ENCODE data around the gene AKAP1. TPM values are rescaled to one million over a fixed set of nuclear protein-coding genes. Genes with fewer than 3 reads are reported as not detected.

The AKAP1 gene
- total RNA-seq, 1 donor from 2014 or later: 19.4 TPM

DNA sequence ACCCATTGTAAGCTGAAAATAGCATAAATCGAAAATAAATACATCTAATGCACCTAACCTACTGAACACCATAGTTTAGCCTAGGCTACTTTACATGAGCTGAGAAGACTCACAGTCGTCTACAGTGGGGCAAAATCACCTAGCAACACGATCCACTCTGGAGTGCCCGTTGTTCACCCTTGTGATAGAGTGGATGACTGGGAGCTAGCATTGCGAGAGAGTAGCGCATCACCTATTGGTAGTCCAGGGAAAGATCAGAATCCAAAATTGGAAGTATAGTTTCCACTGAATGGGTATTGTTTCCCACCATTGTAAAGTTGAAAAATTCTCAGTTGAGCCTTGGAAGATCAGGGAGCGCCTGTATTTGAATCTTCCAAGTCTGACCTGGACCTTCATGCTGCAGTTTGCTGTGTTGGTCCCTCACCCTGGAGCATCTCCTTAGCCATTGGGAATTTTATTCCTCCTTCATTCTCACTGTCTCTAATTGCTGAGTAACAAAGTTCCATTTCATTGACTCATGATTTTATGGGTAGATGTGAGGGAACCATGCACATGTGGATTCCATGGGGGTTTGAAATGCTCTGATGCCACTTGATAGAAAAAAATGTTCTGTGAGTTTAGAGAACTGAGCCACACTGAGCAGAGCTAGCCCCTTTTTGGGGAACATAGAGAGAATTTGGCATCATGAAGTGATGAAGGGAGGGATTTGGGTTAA is 19.6 kb downstream of the AKAP1 start:
- no peak for DNase-seq (ENCODE audit: extremely low read depth, low read depth, low spot score)

DNA sequence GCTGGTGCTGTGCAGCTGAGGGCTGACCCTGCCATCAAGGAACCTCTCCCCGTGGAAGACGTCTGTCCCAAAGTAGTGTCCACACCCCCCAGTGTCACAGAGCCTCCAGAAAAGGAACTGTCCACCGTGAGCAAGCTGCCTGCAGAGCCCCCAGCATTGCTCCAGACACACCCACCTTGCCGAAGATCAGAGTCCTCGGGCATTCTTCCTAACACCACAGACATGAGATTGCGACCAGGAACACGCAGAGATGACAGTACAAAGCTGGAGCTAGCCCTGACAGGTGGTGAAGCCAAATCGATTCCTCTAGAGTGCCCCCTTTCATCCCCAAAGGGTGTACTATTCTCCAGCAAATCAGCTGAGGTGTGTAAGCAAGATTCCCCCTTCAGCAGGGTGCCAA is 20.5 kb downstream of the AKAP1 start:
- DNase-seq (ENCODE audit: extremely low read depth, low read depth, low spot score): no peak

DNA sequence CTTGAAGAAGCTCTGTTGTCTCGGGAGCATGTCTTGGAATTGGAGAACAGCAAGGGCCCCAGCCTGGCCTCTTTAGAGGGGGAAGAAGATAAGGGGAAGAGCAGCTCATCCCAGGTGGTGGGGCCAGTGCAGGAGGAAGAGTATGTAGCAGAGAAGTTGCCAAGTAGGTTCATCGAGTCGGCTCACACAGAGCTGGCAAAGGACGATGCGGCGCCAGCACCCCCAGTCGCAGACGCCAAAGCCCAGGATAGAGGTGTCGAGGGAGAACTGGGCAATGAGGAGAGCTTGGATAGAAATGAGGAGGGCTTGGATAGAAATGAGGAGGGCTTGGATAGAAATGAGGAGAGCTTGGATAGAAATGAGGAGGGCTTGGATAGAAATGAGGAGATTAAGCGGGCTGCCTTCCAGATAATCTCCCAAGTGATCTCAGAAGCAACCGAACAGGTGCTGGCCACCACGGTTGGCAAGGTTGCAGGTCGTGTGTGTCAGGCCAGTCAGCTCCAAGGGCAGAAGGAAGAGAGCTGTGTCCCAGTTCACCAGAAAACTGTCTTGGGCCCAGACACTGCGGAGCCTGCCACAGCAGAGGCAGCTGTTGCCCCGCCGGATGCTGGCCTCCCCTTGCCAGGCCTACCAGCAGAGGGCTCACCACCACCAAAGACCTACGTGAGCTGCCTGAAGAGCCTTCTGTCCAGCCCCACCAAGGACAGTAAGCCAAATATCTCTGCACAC is 21.2 kb downstream of the AKAP1 start:
- no peak for DNase-seq (ENCODE audit: extremely low read depth, low read depth, low spot score)

DNA sequence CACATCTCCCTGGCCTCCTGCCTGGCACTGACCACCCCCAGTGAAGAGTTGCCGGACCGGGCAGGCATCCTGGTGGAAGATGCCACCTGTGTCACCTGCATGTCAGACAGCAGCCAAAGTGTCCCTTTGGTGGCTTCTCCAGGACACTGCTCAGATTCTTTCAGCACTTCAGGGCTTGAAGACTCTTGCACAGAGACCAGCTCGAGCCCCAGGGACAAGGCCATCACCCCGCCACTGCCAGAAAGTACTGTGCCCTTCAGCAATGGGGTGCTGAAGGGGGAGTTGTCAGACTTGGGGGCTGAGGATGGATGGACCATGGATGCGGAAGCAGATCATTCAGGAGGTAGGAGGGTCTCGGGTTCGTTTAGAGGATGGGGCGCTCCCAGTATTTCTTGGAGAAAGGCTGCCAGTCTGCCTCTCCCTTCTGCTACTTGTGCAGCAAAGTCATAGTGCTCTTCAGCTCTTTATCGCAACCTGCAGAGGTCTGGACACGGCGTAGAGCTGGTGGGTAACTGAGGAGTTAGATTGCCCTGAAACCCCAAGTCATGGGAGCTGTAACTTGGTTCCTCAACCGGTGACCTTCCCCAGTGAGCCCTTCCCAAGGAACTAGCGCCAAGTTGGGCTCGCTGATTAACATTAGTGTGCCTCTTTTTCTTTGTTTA is 21.9 kb downstream of the AKAP1 start:
- no peak for DNase-seq (ENCODE audit: extremely low read depth, low read depth, low spot score)

DNA sequence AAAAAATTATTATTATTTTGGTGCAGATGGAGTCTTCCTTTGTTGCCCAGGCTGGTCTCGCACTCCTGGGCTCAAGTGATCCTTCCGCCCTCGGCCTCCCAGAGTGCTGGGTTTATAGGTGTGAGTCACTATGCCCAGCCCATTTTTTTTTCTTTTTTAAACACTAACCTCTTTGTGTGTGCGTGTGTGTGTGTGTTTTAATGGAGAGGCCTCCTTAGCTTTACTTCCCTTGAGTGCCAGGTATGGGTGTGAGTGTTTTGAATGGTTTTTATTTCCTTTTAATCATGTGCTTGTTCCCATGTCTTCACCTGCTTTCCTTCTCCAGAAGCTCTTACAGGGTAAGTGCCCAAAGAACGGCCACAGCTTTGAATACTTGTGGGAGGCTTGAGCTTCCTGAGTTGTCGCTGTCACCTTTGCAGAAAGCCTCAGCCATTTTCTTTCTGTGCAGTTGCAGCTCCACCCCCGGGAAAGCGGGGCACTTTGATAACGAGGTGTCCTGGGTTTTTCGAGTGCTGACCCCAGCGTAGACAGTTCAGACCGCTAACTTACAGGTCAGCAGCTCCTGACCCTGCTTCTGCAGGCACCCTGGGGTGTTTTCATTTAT is 22.6 kb downstream of the AKAP1 start:
- no peak for DNase-seq (ENCODE audit: extremely low read depth, low read depth, low spot score)

DNA sequence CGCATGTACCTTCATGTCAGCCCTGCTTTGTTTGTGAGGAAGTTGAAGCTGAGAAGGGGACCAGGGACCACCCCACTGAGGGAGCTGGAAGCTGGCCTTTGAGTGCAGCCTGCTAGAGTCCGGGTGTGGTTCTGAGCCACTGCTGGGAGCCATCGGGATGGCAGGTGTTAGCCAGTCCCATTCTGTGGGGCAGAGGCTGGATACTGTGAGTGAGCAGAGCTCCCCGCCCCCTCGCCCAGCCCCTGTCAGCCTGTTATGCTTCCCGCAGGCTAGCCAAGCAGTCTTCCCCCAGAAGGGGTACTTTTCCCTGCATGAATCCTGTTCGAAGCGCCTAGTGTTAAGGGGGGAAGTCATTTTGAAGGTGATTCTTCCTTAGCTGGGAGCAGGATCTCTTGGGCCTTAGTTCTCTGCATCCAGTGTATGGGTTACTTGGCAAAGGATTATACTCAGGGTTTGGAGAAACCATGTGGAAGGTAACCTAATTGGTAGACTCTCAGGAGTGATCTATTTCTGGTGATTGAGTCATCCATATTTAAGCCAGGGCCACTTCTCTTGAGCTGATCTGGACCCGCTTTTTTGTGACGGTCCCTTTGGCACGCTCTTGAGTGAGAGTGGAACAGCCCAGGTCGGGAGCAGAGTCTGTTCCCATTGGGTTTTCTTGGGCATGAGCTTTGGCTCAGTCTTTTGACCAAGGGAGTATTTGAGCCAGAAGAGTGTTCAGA is 23.8 kb downstream of the AKAP1 start:
- no peak for DNase-seq (ENCODE audit: extremely low read depth, low read depth, low spot score)

DNA sequence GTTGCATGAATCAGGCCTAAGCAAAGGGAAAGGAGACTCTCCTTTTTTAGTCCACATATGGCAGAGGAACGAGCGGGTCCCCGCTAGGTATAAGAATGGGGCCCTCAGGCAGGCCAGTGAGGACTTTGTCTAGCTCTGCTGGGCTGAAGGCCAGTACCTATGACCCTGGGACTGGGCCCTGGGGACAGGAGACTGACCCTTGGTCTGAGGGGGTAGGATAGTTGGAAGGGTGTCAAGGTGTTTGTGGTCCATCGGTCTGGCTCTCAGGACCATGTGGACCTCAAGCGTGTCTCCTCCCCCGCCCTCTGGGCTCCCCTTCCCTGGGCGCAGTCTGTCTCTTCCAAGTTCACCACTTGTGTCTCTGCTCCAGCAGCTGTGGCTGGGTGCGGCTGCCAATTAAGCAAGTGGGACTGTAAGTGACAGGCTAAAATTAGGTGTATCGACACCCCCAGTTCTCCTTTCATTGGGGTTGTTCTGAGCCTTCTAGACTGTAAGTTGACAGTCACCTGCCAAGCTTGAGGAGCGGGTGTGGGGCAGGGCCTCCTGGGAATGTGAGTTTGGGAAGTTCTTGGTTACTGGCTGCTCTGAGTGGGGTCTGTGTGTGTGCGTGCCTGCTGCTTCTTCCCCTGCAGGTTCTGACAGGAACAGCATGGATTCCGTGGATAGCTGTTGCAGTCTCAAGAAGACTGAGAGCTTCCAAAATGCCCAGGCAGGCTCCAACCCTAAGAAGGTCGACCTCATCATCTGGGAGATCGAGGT is 24.5 kb downstream of the AKAP1 start:
- DNase-seq (ENCODE audit: extremely low read depth, low read depth, low spot score): no peak

DNA sequence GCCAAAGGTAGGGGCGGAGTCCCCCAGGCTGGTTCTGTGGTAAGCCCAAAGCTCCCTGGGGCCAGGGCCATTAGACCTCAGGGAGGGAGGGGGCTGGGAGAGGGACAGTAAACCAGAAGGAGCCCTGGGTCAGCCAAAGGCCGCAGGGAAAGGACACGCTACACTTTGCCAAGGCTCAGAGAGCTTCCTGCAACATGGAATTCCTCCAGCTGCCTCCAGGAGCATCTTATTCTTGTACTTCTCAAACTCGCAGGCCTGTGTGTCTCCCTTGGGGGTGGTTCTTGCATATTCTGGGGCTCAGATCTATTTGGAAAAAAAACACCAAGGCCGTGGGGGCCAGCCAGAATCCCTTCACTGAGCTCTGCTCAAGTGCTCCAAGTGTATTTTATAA is 25.1 kb downstream of the AKAP1 start:
- DNase-seq (ENCODE audit: extremely low read depth, low read depth, low spot score): no peak

DNA sequence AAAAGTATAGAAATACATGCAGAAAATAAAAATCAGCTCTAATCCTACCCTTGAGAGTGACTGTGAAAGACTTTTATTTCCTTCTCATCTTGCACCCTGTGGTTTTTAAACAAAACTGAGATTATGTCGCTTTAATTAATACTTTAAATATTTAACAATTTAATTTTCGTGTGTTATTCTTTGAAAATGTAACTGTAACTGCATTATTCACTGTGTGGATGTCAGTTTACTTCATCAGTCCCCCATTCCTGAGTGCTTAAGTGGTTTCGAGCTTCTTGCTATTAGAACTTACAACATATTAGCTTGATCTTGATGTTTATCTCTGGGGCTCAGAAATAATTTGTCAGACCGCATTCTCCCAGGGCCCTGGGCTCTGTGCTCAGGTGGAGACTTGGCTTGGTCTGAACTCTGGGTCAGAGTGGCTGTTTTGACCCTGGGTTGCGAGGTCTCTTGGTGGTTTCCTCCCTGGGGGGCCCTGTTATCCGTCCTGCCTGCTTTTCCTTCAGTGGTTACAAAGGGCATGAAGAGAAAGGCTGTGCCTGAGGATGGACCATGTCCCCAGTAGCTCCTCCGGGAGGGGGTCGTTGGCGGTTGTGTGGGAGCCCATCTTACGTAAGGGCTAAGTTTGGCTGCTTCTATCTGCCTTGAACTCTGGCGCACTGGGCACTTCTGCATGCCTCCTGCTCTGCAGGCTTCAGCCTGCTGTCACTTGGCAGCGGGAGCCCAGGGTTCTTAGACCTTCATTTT is 25.7 kb downstream of the AKAP1 start:
- DNase-seq (ENCODE audit: extremely low read depth, low read depth, low spot score): no peak

DNA sequence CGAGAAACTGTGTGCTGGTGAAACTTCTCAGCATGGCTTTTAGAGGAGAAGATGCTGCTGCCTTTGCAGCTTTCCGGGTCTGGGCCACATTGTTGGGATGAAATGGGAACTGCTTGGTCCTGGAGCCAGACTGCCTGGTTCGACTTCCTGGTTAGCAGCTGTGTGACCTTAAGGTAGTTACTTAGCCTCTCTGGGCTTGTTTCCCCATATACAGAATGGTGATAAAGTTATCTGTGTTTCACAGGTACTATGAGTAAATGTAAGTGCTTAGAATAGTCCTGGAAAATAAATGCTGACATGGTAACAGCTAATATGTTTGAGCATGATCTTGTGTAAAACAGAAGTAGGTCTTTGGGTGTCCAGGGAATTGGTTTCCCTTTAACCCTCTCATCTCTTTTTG is 26.3 kb downstream of the AKAP1 start:
- DNase-seq (ENCODE audit: extremely low read depth, low read depth, low spot score): no peak

DNA sequence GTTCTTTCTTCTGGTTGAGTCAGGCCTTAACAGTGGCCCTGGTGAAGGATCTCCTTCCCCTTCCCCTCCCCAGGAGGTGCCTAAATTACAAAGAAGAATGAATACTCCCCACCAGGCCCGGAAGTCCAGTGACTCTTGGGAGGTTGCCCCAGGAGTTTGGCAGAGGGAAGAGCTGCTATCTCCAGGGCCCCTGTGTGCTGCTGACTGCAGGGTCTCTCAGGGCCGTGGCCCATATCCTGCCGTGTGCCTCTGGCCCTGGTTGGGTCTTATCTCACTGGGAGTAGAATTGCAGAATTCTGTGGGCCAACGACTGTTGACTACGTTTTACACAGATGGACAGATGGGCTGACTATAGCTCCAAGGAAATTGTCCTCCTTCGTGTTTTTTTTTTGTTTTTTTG is 28.0 kb downstream of the AKAP1 start:
- DNase-seq (ENCODE audit: extremely low read depth, low read depth, low spot score): no peak

DNA sequence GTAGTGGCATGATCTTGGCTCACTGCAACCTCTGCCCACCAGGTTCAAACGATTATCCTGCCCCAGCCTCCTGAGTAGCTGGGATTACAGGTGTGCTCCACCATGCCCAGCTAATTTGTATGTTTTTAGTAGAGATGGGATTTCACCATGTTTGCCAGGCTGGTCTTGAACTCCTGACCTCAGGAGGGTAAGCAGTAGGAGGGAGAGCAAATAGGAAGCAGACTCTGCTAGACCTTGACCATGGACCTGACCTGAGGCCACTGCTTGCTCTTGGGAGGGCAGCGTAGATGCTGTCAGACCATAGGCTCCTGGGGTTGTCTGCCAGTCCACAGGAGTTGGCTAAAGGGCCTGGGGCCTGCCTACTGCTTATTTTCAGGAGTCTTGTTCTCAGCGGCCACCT is 28.6 kb downstream of the AKAP1 start:
- no peak for DNase-seq (ENCODE audit: extremely low read depth, low read depth, low spot score)

DNA sequence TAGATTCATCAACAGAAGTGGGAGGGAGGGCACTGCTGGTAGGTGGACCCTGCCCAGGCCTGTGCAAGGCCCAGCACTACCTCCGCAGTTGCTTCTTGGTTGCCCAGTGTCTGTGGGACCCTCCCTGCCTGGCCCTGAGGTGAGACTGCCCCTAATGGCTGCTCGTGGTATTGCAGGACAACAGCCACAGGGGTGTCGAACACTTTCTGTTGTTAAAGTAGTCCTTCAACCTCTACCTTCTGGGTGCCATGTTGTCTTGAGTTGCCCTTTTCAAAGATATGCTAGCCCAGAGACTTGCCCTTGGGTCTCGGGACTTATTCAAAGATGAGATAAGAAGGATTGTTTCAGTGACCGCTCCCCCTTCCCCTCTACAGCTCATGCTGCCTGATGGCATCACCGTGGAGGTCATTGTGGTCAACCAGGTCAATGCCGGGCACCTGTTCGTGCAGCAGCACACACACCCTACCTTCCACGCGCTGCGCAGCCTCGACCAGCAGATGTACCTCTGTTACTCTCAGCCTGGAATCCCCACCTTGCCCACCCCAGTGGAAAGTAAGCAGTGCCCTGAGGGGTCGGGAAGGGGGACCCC is 29.1 kb downstream of the AKAP1 start:
- DNase-seq (ENCODE audit: extremely low read depth, low read depth, low spot score): no peak

DNA sequence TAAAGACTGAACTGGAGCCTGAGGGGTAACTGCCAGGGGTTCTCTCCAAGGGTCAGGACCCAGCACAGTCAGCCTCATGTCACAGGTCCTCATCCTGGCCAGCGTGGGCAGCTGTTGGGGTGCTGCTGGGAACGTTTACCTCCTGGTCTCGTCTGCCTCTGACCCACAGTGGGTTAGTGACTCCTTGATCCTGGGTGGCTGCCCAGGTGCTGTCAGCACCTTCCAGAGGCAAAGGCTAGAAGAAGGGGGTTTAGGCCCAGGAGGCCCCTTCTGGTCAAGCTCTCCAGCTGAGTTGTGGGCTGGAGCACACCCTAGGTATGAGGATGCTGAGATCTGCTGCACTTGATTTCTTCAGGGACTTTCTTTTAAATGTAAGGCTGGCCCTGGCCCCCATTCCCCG is 30.3 kb downstream of the AKAP1 start:
- DNase-seq (ENCODE audit: extremely low read depth, low read depth, low spot score): no peak

DNA sequence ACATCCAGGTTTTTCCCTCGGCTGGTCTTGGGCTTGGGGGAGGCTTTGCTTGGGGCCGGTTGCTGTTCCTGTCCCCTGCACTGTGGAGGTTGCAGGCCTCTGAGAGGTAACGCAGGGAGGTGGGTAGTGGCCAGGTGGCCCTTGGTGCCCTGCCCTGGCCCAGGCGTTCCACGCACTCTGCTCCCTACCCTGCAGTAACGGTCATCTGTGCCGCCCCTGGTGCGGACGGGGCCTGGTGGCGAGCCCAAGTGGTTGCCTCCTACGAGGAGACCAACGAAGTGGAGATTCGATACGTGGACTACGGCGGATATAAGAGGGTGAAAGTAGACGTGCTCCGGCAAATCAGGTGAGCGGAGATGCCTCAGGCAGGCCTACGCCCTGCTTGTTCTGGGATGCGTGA is 30.9 kb downstream of the AKAP1 start:
- DNase-seq (ENCODE audit: extremely low read depth, low read depth, low spot score): no peak

DNA sequence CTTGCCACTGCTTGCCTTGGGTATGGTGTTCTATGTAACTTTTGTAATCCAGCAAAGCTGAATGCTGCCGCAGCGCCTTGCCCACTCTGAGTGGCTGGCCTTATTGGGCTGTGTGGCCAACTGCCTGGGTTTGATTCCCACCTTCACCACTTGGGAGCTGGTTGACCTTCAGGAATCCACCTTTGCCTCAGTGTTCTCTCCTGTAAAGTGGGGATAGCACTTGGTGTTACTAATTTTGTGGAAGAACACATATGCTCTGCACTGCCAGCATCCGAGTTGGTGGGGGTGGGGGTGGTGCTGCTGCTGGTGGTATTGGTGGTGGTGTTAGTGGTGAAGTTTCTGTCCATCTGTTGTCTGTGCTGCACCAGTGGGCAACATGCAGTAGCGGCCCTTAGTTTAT is 32.8 kb downstream of the AKAP1 start:
- no peak for DNase-seq (ENCODE audit: extremely low read depth, low read depth, low spot score)

DNA sequence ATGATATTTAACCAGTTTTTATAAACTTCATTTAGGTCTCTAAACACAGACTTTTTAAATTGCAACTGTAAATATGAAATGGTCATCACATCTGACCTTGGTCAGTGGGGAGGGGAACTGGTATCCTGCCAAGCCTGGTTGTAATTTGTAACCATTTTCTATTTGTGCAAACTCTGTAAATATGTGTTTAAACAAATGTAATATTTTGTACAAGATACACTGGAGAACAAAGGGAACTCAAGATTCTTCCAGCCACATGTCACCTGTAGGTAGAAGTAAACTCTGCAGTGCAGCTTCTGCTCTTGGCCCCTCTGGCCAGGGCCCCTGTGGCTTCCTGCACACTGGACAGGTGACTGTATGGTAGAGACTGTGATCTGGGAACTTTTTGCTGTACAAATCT is 35.8 kb downstream of the AKAP1 start:
- DNase-seq (ENCODE audit: extremely low read depth, low read depth, low spot score): no peak

DNA sequence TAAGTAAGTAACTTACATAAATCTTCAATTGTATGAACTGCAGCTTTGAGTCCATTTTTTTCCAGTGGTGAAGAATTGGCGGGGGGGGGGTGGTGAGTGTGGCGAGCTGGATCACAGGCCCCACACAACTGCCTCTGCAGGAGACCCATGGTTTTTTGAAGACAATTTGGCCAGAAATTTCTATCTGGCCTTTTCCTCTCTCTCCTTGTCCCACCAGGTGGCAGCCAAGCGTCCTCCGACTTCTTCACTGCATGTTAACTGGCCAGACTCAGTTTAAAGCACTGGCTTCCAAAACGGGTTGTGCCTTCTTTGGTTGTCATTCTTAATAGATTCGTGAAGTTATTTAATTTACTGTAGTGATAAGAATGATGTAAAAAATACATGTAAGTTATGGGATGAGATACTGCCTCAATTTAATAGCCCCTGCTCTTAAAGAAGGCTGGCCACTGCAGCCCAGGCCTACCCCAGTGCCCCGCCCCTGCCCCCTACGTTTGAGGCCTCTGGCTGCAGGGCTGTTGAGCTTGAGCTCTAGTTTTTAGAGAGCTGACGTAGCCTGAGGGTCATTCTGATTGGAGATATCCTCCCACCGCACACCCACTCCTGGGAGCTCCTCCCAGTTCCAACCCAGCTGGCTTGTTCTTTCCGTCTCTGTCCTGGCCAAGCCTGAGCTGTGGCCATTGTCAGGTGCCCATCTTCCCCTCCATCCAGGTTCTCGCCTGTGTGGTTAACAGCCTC is 36.4 kb downstream of the AKAP1 start:
- no peak for DNase-seq (ENCODE audit: extremely low read depth, low read depth, low spot score)

DNA sequence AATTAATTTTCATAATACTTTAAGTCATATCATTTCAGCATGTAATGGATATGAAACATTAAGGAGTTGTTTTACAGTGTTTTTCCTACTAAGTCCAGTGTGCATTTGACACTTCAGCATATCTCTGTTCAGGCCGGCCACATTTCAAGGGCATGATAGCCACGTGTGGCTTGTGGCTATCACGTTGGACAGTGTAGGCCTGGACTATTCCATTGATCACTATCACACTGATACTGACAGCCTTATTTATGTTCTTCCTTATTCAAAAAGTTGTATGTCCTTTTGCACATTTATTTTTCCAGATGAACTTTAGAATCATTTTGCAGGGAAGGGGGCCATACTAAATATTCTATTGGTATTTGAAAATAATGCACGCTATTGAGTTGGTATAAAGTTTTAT is 39.0 kb downstream of the AKAP1 start:
- DNase-seq (ENCODE audit: extremely low read depth, low read depth, low spot score): no peak

Data from glomerular endothelial cell (primary cell).